ENCODE results near the gene MCHR2.

Gene MCHR2

GRCh38 chr6:99997141-99997540, 3.1 kb upstream of the MCHR2 start:
- no peak overlapping the region for H3K27ac ChIP-seq
- TF ChIP-seq ZFX (IDR thresholded peaks at IDR 0.05; ENCODE audit: borderline replicate concordance) (no peak), CTCF (IDR thresholded peaks at IDR 0.05) (no peak)

GRCh38 chr6:99995916-99996315, 1.9 kb upstream of the MCHR2 start:
- no peak overlapping the region for H3K27ac ChIP-seq
- TF ChIP-seq CTCF (IDR thresholded peaks at IDR 0.05), result no peak
- TF ChIP-seq ZFX (IDR thresholded peaks at IDR 0.05; ENCODE audit: borderline replicate concordance), result no peak

DNA sequence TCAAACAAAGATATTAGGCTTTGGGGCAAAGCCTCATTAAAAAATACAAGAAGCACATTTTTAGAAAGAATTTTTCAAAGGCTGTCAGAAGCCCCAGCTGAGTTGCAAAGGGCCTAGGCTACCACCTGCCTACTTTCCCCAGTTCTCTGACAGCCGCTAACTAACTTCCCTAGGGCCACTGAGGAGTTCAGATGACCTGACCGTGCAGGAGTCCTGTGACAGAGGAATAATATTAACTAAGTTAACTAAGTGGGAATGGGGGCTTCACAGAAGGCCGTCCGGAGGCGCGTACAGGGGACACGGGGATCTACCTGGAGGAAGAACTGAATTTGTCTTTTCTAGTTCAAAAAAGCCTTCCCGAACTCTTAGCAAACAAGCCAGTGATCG, 884 bp downstream of the MCHR2 start:
- no peak overlapping the region for H3K27ac ChIP-seq
- TF ChIP-seq ZFX (IDR thresholded peaks at IDR 0.05; ENCODE audit: borderline replicate concordance) (no peak), CTCF (IDR thresholded peaks at IDR 0.05) (no peak)

- TF ChIP-seq CTCF (IDR thresholded peaks at IDR 0.05), result no peak
- TF ChIP-seq ZFX (IDR thresholded peaks at IDR 0.05; ENCODE audit: borderline replicate concordance), result no peak
- no peak overlapping the region for H3K27ac ChIP-seq
Observed at GRCh38 chr6:99991955-99992354, 2.1 kb downstream of the MCHR2 start.

GRCh38 chr6:99980741-99981140, 13.3 kb downstream of the MCHR2 start:
- H3K27ac ChIP-seq, result no peak overlapping the region
- TF ChIP-seq CTCF (IDR thresholded peaks at IDR 0.05) (no peak), ZFX (IDR thresholded peaks at IDR 0.05; ENCODE audit: borderline replicate concordance) (no peak)

DNA sequence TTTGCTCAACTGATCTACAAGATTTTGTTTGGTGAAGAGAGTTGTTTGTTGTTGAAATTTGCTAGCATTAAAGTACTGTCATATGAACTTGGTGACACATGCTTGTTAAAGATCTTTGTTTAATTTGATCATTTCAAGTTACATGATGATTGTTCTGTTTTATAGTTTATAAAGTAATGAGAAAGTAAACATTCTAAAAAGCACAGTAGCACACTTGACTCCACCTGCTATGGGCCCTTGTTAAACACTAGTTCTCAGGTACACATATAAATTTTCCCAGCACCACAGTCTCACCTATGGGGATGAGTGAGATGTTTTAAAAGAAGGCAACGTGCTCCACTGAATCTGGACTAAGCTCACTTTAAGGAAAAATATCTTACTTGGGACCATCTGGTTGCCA, 14.1 kb downstream of the MCHR2 start:
- no peak overlapping the region for H3K27ac ChIP-seq
- TF ChIP-seq CTCF (IDR thresholded peaks at IDR 0.05), result no peak
- TF ChIP-seq ZFX (IDR thresholded peaks at IDR 0.05; ENCODE audit: borderline replicate concordance), result no peak

GRCh38 chr6:99967052-99967451, 27.0 kb downstream of the MCHR2 start:
- TF ChIP-seq CTCF (IDR thresholded peaks at IDR 0.05) (no peak), ZFX (IDR thresholded peaks at IDR 0.05; ENCODE audit: borderline replicate concordance) (no peak)
- no peak overlapping the region for H3K27ac ChIP-seq
